H9 (cell line): ENCODE measurements around the gene LFNG. TPM values are rescaled to one million over a fixed set of nuclear protein-coding genes. Genes with fewer than 3 reads are reported as not detected.

ENCODE experiments used
- DNase-seq: peaks from one replicate; pipeline ENCODE4 v3.0.0-alpha.2; 2017
- H2AFZ ChIP-seq: one replicate; pipeline ENCODE4 v1.6.1; 2013; ENCODE audit warnings: mild to moderate bottlenecking, low read length, control low read depth, moderate library complexity
- H2AK5ac ChIP-seq: 2 replicates; pipeline ENCODE4 v1.6.1; 2013; ENCODE audit warnings: low read length, control low read depth, mixed read lengths; ENCODE audit not compliant: insufficient read length
- H2BK120ac ChIP-seq: one replicate; pipeline ENCODE4 v1.6.1; 2013; ENCODE audit warnings: low read depth, mild to moderate bottlenecking, low read length, control low read depth, inconsistent platforms; ENCODE audit not compliant: poor library complexity, severe bottlenecking
- H2BK12ac ChIP-seq: 2 replicates; pipeline ENCODE4 v1.6.1; 2013; ENCODE audit warnings: low read length, control low read depth, mixed read lengths, low read depth; ENCODE audit not compliant: insufficient read length
- H2BK15ac ChIP-seq: 2 replicates; pipeline ENCODE4 v1.6.1; 2013; ENCODE audit warnings: low read depth, low read length, control low read depth
- H2BK20ac ChIP-seq: one replicate; pipeline ENCODE4 v1.6.1; 2013; ENCODE audit warnings: low read depth, mild to moderate bottlenecking, low read length, control low read depth, inconsistent platforms; ENCODE audit not compliant: poor library complexity, severe bottlenecking
- H2BK5ac ChIP-seq: 2 replicates; pipeline ENCODE4 v1.6.1; 2013; ENCODE audit warnings: low read length, control low read depth, mixed read lengths; ENCODE audit not compliant: insufficient read length
- H3K14ac ChIP-seq: 2 replicates; pipeline ENCODE4 v1.6.1; 2013; ENCODE audit warnings: low read length, control low read depth; ENCODE audit not compliant: insufficient read depth
- H3K18ac ChIP-seq: 2 replicates; pipeline ENCODE4 v1.6.1; 2013; ENCODE audit warnings: low read depth, mild to moderate bottlenecking, mixed read lengths, low read length, control low read depth; ENCODE audit not compliant: insufficient read length
- H3K23ac ChIP-seq: 2 replicates; pipeline ENCODE4 v1.6.1; 2013; ENCODE audit warnings: low read length, control low read depth, mixed read lengths, low read depth; ENCODE audit not compliant: insufficient read length
- H3K23me2 ChIP-seq: 2 replicates; pipeline ENCODE4 v1.6.1; 2013; ENCODE audit warnings: low read depth, mild to moderate bottlenecking, mixed read lengths, low read length, control low read depth; ENCODE audit not compliant: insufficient read length, poor library complexity, severe bottlenecking
- H3K27ac ChIP-seq: 2 replicates; pipeline ENCODE4 v1.5.1; 2013; ENCODE audit warnings: low read length, control low read depth, mixed read lengths, low read depth; ENCODE audit not compliant: insufficient read length
- H3K27me3 ChIP-seq: 2 replicates; pipeline ENCODE4 v1.6.1; 2013; ENCODE audit warnings: low read length, control low read depth, inconsistent platforms; ENCODE audit not compliant: insufficient read depth
- H3K4ac ChIP-seq: 2 replicates; pipeline ENCODE4 v1.6.1; 2013; ENCODE audit warnings: low read depth, mild to moderate bottlenecking, control low read depth, inconsistent platforms, low read length, moderate library complexity
- H3K4me1 ChIP-seq: 2 replicates; pipeline ENCODE4 v1.6.1; 2013; ENCODE audit warnings: low read length, control low read depth, inconsistent platforms; ENCODE audit not compliant: insufficient read depth
- H3K4me2 ChIP-seq: 2 replicates; pipeline ENCODE4 v1.6.1; 2013; ENCODE audit warnings: low read length, control low read depth, mixed read lengths; ENCODE audit not compliant: insufficient read length, insufficient read depth
- H3K56ac ChIP-seq: 2 replicates; pipeline ENCODE4 v1.6.1; 2013; ENCODE audit warnings: low read depth, mild to moderate bottlenecking, mixed read lengths, low read length, control low read depth; ENCODE audit not compliant: insufficient read length
- H3K79me1 ChIP-seq: 2 replicates; pipeline ENCODE4 v1.6.1; 2013; ENCODE audit warnings: low read depth, mild to moderate bottlenecking, moderate library complexity, low read length, control low read depth, inconsistent platforms; ENCODE audit not compliant: insufficient read depth, poor library complexity, severe bottlenecking
- H3K79me2 ChIP-seq: 2 replicates; pipeline ENCODE4 v1.6.1; 2013; ENCODE audit warnings: low read length, control low read depth, inconsistent platforms; ENCODE audit not compliant: insufficient read depth
- H3K9ac ChIP-seq: 2 replicates; pipeline ENCODE4 v1.6.1; 2013; ENCODE audit warnings: low read length, control low read depth, mixed read lengths; ENCODE audit not compliant: insufficient read length; ENCODE audit errors: extremely low read depth
- H3K9me3 ChIP-seq: one replicate; pipeline ENCODE4 v1.6.1; 2013; ENCODE audit warnings: low read depth, low read length, inconsistent platforms; ENCODE audit not compliant: control insufficient read depth
- H3T11ph ChIP-seq: one replicate; pipeline ENCODE4 v1.6.1; 2013; ENCODE audit warnings: mild to moderate bottlenecking, low read length, control low read depth, inconsistent platforms
- H4K20me1 ChIP-seq: one replicate; pipeline ENCODE4 v1.6.1; 2013; ENCODE audit not compliant: control insufficient read depth, insufficient read length, insufficient read depth
- H4K5ac ChIP-seq: 2 replicates; pipeline ENCODE4 v1.6.1; 2013; ENCODE audit warnings: low read depth, mild to moderate bottlenecking, mixed read lengths, low read length, control low read depth; ENCODE audit not compliant: insufficient read length
- H4K8ac ChIP-seq: replicated peaks from 2 replicates; pipeline ENCODE4 v1.6.1; 2013; ENCODE audit warnings: low read length, control low read depth, mixed read lengths, low read depth; ENCODE audit not compliant: insufficient read length
- H4K91ac ChIP-seq: 2 replicates; pipeline ENCODE4 v1.6.1; 2013; ENCODE audit warnings: low read depth, mild to moderate bottlenecking, moderate library complexity, mixed read lengths, low read length, control low read depth; ENCODE audit not compliant: insufficient read length
- H3K27ac Mint-ChIP-seq, 3 experiments: 2 replicates in 2 of 3; 3 replicates in 1 of 3; pipeline ENCODE4 v1.8.0; 2020 to 2021; ENCODE audit warnings: mixed read lengths in 3 of 3, mild to moderate bottlenecking in 1 of 3, moderate library complexity in 1 of 3
- H3K27me3 Mint-ChIP-seq: 2 replicates; pipeline ENCODE4 v1.8.0; 2021; ENCODE audit warnings: low read depth, mild to moderate bottlenecking, moderate library complexity, mixed read lengths
- H3K36me3 Mint-ChIP-seq, 3 experiments: 2 replicates in 2 of 3; 3 replicates in 1 of 3; pipeline ENCODE4 v1.8.0; 2020 to 2021; ENCODE audit warnings: low read depth in 3 of 3, mixed read lengths in 3 of 3; ENCODE audit not compliant: insufficient read depth in 1 of 3
- H3K4me1 Mint-ChIP-seq, 2 experiments: 2 replicates each; pipeline ENCODE4 v1.8.0; 2020; ENCODE audit warnings: mixed read lengths in 2 of 2
- H3K4me3 Mint-ChIP-seq, 2 experiments: 2 replicates in 1 of 2; 3 replicates in 1 of 2; pipeline ENCODE4 v1.8.0; 2020 to 2021; ENCODE audit warnings: mild to moderate bottlenecking in 2 of 2, mixed read lengths in 2 of 2, moderate library complexity in 1 of 2
- H3K9me3 Mint-ChIP-seq, 2 experiments: 2 replicates in 1 of 2; 3 replicates in 1 of 2; pipeline ENCODE4 v1.8.0; 2020; ENCODE audit warnings: mild to moderate bottlenecking in 2 of 2, mixed read lengths in 2 of 2, moderate library complexity in 1 of 2
- WGBS: extraction: QIAGEN DNeasy Blood & Tissue Kit; methylation state at CpG from one replicate; pipeline ENCODE4 v1.1.7; 2013; ENCODE audit warnings: missing lambda C conversion rate, low lambda C conversion rate, mixed read lengths; ENCODE audit not compliant: insufficient read length; ENCODE audit errors: extremely low coverage; 5-methylcytosine and 5-hydroxymethylcytosine counted together
- total RNA-seq: library from RNA; stranded (reverse); gene quantifications from 2 replicates; pipeline ENCODE4 v1.2.1, GENCODE V29; 2021
- TF ChIP-seq, protein P1 (sequence below): fragments of 200-600 bp; sonication (generic); conservative IDR thresholded peaks from 3 replicates; pipeline ENCODE4 v1.8.0; 2021; ENCODE audit warnings: antibody characterized with exemption, mild to moderate bottlenecking

The LFNG gene
- total RNA-seq, 1 experiment from 2014 or later, result 52.9 TPM

DNA sequence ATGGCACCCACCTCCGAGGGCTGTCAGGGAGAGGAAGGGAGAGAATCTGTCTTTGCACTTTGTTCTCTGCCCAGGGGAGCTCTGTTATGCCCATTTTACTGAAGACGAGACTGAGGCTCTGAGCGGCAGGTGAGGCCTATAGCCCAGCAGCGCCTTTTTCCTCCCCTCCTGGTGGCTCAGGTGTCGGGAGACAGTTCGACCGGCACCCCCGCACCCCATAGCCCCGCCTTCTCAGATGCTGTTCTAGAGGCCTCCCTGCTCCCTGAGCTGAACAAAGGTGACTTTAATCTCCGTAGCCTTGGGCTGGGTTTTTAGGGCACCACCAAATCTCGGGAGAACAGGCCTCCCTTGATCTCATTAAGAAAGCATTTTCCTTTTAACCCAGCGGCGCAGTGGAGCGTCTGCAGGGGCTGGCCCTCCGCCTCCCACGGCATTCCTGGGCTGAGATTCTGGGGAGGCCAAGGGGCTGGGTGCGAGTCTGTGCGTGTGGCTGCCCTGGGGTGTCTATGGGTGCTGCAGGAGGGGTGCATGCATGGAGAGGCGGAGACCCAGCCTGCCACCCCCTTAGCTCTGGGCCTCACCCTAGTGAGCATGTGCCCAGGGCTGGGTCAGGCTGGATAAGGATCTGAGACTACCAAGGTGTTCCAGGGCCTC, 3.3 kb downstream of the LFNG start:
- H3K9me3 Mint-ChIP-seq, result no peaks in the 10 kb centered on the region
- TF ChIP-seq, protein P1, sequence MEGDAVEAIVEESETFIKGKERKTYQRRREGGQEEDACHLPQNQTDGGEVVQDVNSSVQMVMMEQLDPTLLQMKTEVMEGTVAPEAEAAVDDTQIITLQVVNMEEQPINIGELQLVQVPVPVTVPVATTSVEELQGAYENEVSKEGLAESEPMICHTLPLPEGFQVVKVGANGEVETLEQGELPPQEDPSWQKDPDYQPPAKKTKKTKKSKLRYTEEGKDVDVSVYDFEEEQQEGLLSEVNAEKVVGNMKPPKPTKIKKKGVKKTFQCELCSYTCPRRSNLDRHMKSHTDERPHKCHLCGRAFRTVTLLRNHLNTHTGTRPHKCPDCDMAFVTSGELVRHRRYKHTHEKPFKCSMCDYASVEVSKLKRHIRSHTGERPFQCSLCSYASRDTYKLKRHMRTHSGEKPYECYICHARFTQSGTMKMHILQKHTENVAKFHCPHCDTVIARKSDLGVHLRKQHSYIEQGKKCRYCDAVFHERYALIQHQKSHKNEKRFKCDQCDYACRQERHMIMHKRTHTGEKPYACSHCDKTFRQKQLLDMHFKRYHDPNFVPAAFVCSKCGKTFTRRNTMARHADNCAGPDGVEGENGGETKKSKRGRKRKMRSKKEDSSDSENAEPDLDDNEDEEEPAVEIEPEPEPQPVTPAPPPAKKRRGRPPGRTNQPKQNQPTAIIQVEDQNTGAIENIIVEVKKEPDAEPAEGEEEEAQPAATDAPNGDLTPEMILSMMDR, result no peak
- H4K20me1 ChIP-seq, result no peaks in the 10 kb centered on the region

More for the DNA sequence above, 3.3 kb downstream of the LFNG start:
- Histone ChIP-seq H3K4me1 (no peaks in the 10 kb centered on the region; the same call in 1 of the 2 replicates), H3K4ac (no peak overlapping the region), H2AFZ (no peak overlapping the region), H4K8ac (no peak overlapping the region), H4K91ac (no peak overlapping the region), H3K79me2 (no peaks in the 10 kb centered on the region; the same call in 1 of the 2 replicates), H3K4me2 (peak overlapping the region; percentile 4), H2AK5ac (no peak overlapping the region), H3K23me2 (peaks cover 13% of the 10 kb centered on the region), H2BK15ac (no peak overlapping the region), H2BK12ac (no peak overlapping the region), H2BK5ac (no peak overlapping the region), H3K18ac (no peak overlapping the region), H4K5ac (no peak overlapping the region), H3K79me1 (no peaks in the 10 kb centered on the region), H3K14ac (no peak overlapping the region), H2BK20ac (no peak overlapping the region), H3K27ac (no peak overlapping the region), H3K9me3 (no peaks in the 10 kb centered on the region), H3K23ac (no peak overlapping the region), H3K9ac (no peak overlapping the region), H2BK120ac (no peak overlapping the region), H3K56ac (no peak overlapping the region), H3K27me3 (no peaks in the 10 kb centered on the region; the same call in 1 of the 2 replicates), H3T11ph (no peak overlapping the region)
- peaks cover 0 to 26% (median 24%) of the 10 kb centered on the region in 3 experiments; a peak in 5 of 7 replicates for H3K36me3 Mint-ChIP-seq
- DNase-seq, result peak; percentile 73
- H3K27ac Mint-ChIP-seq, result peak overlapping the region in 2 of 3 experiments; percentile 91; a peak in 4 of 7 replicates
- H3K4me1 Mint-ChIP-seq, result peaks cover 40 to 54% of the 10 kb centered on the region in 2 experiments
- H3K4me3 Mint-ChIP-seq, result peak overlapping the region; percentile 53 to 67
- WGBS, result no CpG with 5 or more reads among the region's 19 CpGs
- peaks cover 17% of the 10 kb centered on the region for H3K27me3 Mint-ChIP-seq
